H1 (cell line): ENCODE data around the gene HADHB. TPM values are rescaled to one million over a fixed set of nuclear protein-coding genes. Genes with fewer than 3 reads are reported as not detected.

Source experiments
- CTCF ChIA-PET: fragments of 300-600 bp; sonication (Branson Sonifier 250); formaldehyde crosslinking; loops from one replicate; lab custom pipeline; 2021; ENCODE audit not compliant: partially characterized antibody; lab: Charles Lee
- POLR2A ChIA-PET: fragments of 300-600 bp; sonication (Branson Sonifier 250); formaldehyde crosslinking; loops from one replicate; lab custom pipeline; 2021; ENCODE audit warnings: inconsistent platforms; ENCODE audit not compliant: partially characterized antibody; lab: Charles Lee
- DNase-seq, 2 experiments: peaks; one replicate each; pipeline versions ENCODE4 v3.0.0 to v3.0.0-alpha.2; 2010 to 2022; ENCODE audit warnings: low spot score in 2 of 2, low read depth in 1 of 2, mixed read lengths in 1 of 2
- FAIRE-seq: peaks from 2 replicates; lab custom pipeline; 2011; peaks lifted over from hg19 to GRCh38; lab: Jason Lieb, UNC
- H2AFZ ChIP-seq: 2 replicates; pipeline ENCODE4 v1.8.1; 2012; ENCODE audit warnings: low read length, inconsistent platforms
- H2AK5ac ChIP-seq: 2 replicates; pipeline ENCODE4 v1.6.1; 2013; ENCODE audit warnings: low read depth, low read length
- H2BK120ac ChIP-seq: replicated peaks from 2 replicates; pipeline ENCODE3; 2013; ENCODE audit warnings: low read depth, low read length, inconsistent platforms
- H2BK12ac ChIP-seq: 2 replicates; pipeline ENCODE4 v1.6.1; 2013; ENCODE audit warnings: low read depth, low read length
- H2BK15ac ChIP-seq: 2 replicates; pipeline ENCODE4 v1.6.1; 2013; ENCODE audit warnings: low read length
- H2BK20ac ChIP-seq: 2 replicates; pipeline ENCODE4 v1.6.1; 2013; ENCODE audit warnings: low read length
- H2BK5ac ChIP-seq: 2 replicates; pipeline ENCODE4 v1.6.1; 2013; ENCODE audit warnings: low read depth, low read length
- H3K14ac ChIP-seq: 2 replicates; pipeline ENCODE4 v1.6.1; 2013; ENCODE audit warnings: inconsistent platforms; ENCODE audit not compliant: insufficient read length
- H3K18ac ChIP-seq: 2 replicates; pipeline ENCODE4 v1.6.1; 2013; ENCODE audit warnings: low read length; ENCODE audit errors: extremely low read depth
- H3K23ac ChIP-seq: 2 replicates; pipeline ENCODE4 v1.6.1; 2013; ENCODE audit warnings: inconsistent platforms; ENCODE audit not compliant: insufficient read length
- H3K23me2 ChIP-seq: 2 replicates; pipeline ENCODE4 v1.6.1; 2013; ENCODE audit warnings: low read depth, low read length
- H3K27ac ChIP-seq: 2 replicates; pipeline ENCODE4 v1.6.1; 2011; ENCODE audit warnings: low read depth, low read length, inconsistent platforms
- H3K27me3 ChIP-seq, 4 experiments: replicated peaks in 1 of 4; 1 replicate in 1 of 4; 2 replicates in 3 of 4; pipeline versions ENCODE4 v1.6.1 to v1.8.1; 2011 to 2013; ENCODE audit warnings: low read length in 3 of 4, mild to moderate bottlenecking in 3 of 4, inconsistent platforms in 2 of 4, mixed read lengths in 2 of 4, moderate library complexity in 1 of 4; ENCODE audit not compliant: control insufficient read depth in 3 of 4, insufficient read depth in 3 of 4; ENCODE audit errors: extremely low read depth in 1 of 4
- H3K36me3 ChIP-seq, 4 experiments: 2 replicates each; pipeline versions ENCODE4 v1.6.1 to v1.8.1; 2011 to 2013; ENCODE audit warnings: mild to moderate bottlenecking in 4 of 4, low read length in 3 of 4, moderate library complexity in 2 of 4, control low read depth in 1 of 4, inconsistent platforms in 1 of 4; ENCODE audit not compliant: insufficient read depth in 4 of 4, control insufficient read depth in 2 of 4
- H3K4ac ChIP-seq: replicated peaks from 2 replicates; pipeline ENCODE3; 2013; ENCODE audit warnings: low read length, low read depth, mixed read lengths, inconsistent platforms; ENCODE audit not compliant: insufficient read length
- H3K4me1 ChIP-seq, 4 experiments: replicated peaks in 1 of 4; 1 replicate in 1 of 4; 2 replicates in 3 of 4; pipeline versions ENCODE4 v1.6.1 to v1.8.1; 2011 to 2013; ENCODE audit warnings: low read length in 3 of 4, inconsistent platforms in 2 of 4, mixed read lengths in 1 of 4; ENCODE audit not compliant: insufficient read depth in 4 of 4, control insufficient read depth in 3 of 4
- H3K4me2 ChIP-seq, 2 experiments: 2 replicates each; pipeline versions ENCODE4 v1.6.1 to v1.8.1; 2011 to 2013; ENCODE audit warnings: low read depth in 2 of 2, low read length in 2 of 2, control low read depth in 1 of 2, inconsistent platforms in 1 of 2, mild to moderate bottlenecking in 1 of 2; ENCODE audit not compliant: insufficient read depth in 1 of 2
- H3K4me3 ChIP-seq, 4 experiments: fragments of 200-600, 300-600 bp in 1 of 4; sonication (generic), shearing (Covaris generic), sonication (Bioruptor Twin) in 1 of 4; 2 replicates each; pipeline versions ENCODE4 v1.5.1 to v1.8.1; 2011 to 2016; ENCODE audit warnings: low read length in 4 of 4, low read depth in 3 of 4, control low read depth in 2 of 4, inconsistent platforms in 2 of 4, mild to moderate bottlenecking in 2 of 4, mixed read lengths in 1 of 4, moderate library complexity in 1 of 4; ENCODE audit not compliant: insufficient read depth in 2 of 4; ENCODE audit errors: extremely low read depth in 1 of 4
- H3K56ac ChIP-seq: replicated peaks from 2 replicates; pipeline ENCODE3; 2013; ENCODE audit warnings: low read depth, mild to moderate bottlenecking, mixed read lengths, low read length, inconsistent platforms; ENCODE audit not compliant: insufficient read length
- H3K79me1 ChIP-seq: 2 replicates; pipeline ENCODE4 v1.6.1; 2013; ENCODE audit warnings: low read depth, low read length, control low read depth
- H3K79me2 ChIP-seq, 2 experiments: 2 replicates each; pipeline versions ENCODE4 v1.6.1 to v1.8.1; 2012 to 2013; ENCODE audit warnings: low read length in 2 of 2, mild to moderate bottlenecking in 2 of 2, inconsistent platforms in 1 of 2; ENCODE audit not compliant: insufficient read depth in 2 of 2, control insufficient read depth in 1 of 2
- H3K9ac ChIP-seq, 4 experiments: replicated peaks in 1 of 4; 1 replicate in 1 of 4; 2 replicates in 3 of 4; pipeline versions ENCODE4 v1.6.1 to v1.8.1; 2011 to 2013; ENCODE audit warnings: low read depth in 3 of 4, low read length in 3 of 4, control low read depth in 2 of 4, mild to moderate bottlenecking in 2 of 4, moderate library complexity in 2 of 4, inconsistent platforms in 1 of 4; ENCODE audit errors: extremely low read depth in 1 of 4
- H3K9me3 ChIP-seq, 2 experiments: 2 replicates each; pipeline versions ENCODE4 v1.6.1 to v1.8.1; 2012 to 2013; ENCODE audit warnings: mild to moderate bottlenecking in 2 of 2, moderate library complexity in 2 of 2, control low read depth in 1 of 2, inconsistent platforms in 1 of 2, low read depth in 1 of 2, low read length in 1 of 2, mixed read lengths in 1 of 2; ENCODE audit not compliant: insufficient read depth in 2 of 2
- H4K20me1 ChIP-seq, 2 experiments: replicated peaks in 1 of 2; 2 replicates each; pipeline versions ENCODE3 to v1.8.1; 2011 to 2013; ENCODE audit warnings: inconsistent platforms in 2 of 2, low read length in 2 of 2, mild to moderate bottlenecking in 1 of 2; ENCODE audit not compliant: insufficient read depth in 2 of 2, control insufficient read depth in 1 of 2
- H4K5ac ChIP-seq: 2 replicates; pipeline ENCODE4 v1.6.1; 2013; ENCODE audit warnings: low read length, low read depth, mixed read lengths, inconsistent platforms; ENCODE audit not compliant: insufficient read length
- H4K8ac ChIP-seq: 2 replicates; pipeline ENCODE4 v1.8.0; 2013; ENCODE audit warnings: mild to moderate bottlenecking, moderate library complexity, low read length, inconsistent platforms; ENCODE audit not compliant: insufficient read depth; ENCODE audit errors: extremely low read depth
- H4K91ac ChIP-seq: replicated peaks from 2 replicates; pipeline ENCODE3; 2013; ENCODE audit warnings: low read length, mixed read lengths, inconsistent platforms; ENCODE audit not compliant: insufficient read length
- EZH2 ChIP-seq: fragments of 200-600 bp; sonication (generic); IDR thresholded peaks from 2 replicates; pipeline ENCODE4 v1.7.1; 2012; ENCODE audit warnings: low read depth, mild to moderate bottlenecking, moderate library complexity, low read length, inconsistent platforms; ENCODE audit not compliant: severe bottlenecking
- JUN ChIP-seq: IDR thresholded peaks from 2 replicates; pipeline ENCODE4 v1.6.1; 2011; ENCODE audit warnings: low read depth, mild to moderate bottlenecking, improper control_type of control experiment, low read length
- RFX5 ChIP-seq: IDR thresholded peaks from 2 replicates; pipeline ENCODE4 v1.6.1; 2011; ENCODE audit warnings: low read depth, low read length, improper control_type of control experiment, borderline replicate concordance
- SP1 ChIP-seq: IDR thresholded peaks from 2 replicates; pipeline ENCODE4 v1.6.1; 2011; ENCODE audit warnings: low read depth, low read length
- TAF7 ChIP-seq: optimal IDR thresholded peaks from 2 replicates; pipeline ENCODE3; 2011; ENCODE audit warnings: low read depth, mild to moderate bottlenecking, inconsistent platforms, low read length, moderate library complexity, borderline replicate concordance
- TBP ChIP-seq: IDR thresholded peaks from 2 replicates; pipeline ENCODE4 v1.6.1; 2011; ENCODE audit warnings: low read depth, low read length, improper control_type of control experiment
- WGBS, 2 experiments: shearing (Covaris generic) in 1 of 2; methylation state at CpG; one replicate each; pipeline versions ENCODE4 v1.1.6 to v1.1.7; 2013 to 2015; ENCODE audit warnings: low lambda C conversion rate in 2 of 2, mixed read lengths in 2 of 2, inconsistent platforms in 1 of 2, low coverage in 1 of 2, missing lambda C conversion rate in 1 of 2; ENCODE audit not compliant: insufficient replicate concordance in 2 of 2, insufficient coverage in 1 of 2, insufficient read length in 1 of 2; ENCODE audit errors: extremely low coverage in 1 of 2, missing lambda C conversion rate in 1 of 2; 5-methylcytosine and 5-hydroxymethylcytosine counted together
- polyA plus RNA-seq, 7 experiments: library from polyadenylated mRNA; depleted of rRNA in 3 of 7; stranded (reverse) in 5 of 7; unstranded in 2 of 7; fragments of >200 nt in 5 of 7; fragments of 200-250 nt in 2 of 7; gene quantifications; 1 replicate in 5 of 7; 2 replicates in 1 of 7; 4 replicates in 1 of 7; pipeline versions ENCODE4 v1.2.1 to v1.2.3, GENCODE V29; 2011 to 2013; ENCODE audit warnings: missing spikeins in 2 of 7, mixed read lengths in 2 of 7
- total RNA-seq: library from RNA; stranded (reverse); fragmentation: NEBNext Ultra II Directional; extraction: Animal tissue kit (Norgen Biotek cat#: 25700); gene quantifications from 2 replicates; pipeline ENCODE4 v1.2.1, GENCODE V29; 2021

HADHB gene
- total and polyA plus RNA-seq, 2 of the 8 experiments (the other 6 are each of a cell fraction or from before 2014, with no cell fraction given): 47.7 to 52.3 TPM

- Histone ChIP-seq H4K5ac (no peak overlapping the region), H3K27me3 (no peaks in the 10 kb centered on the region), H2BK15ac (no peak overlapping the region), H4K20me1 (peaks cover 0 to 3% of the 10 kb centered on the region in 2 experiments), H2BK5ac (no peak overlapping the region), H3K79me2 (peaks cover 2 to 65% of the 10 kb centered on the region in 2 experiments; a peak in 3 of 4 replicates), H3K4ac (no peak overlapping the region), H4K8ac (no peak overlapping the region), H3K18ac (no peak overlapping the region), H2BK120ac (no peak overlapping the region), H3K79me1 (peaks cover 2% of the 10 kb centered on the region; the same call in 1 of the 2 replicates), H3K9me3 (no peaks in the 10 kb centered on the region), H2AFZ (no peak overlapping the region), H4K91ac (no peak overlapping the region), H2BK12ac (no peak overlapping the region), H3K23me2 (peaks cover 7% of the 10 kb centered on the region), H3K14ac (no peak overlapping the region), H3K4me3 (no peak overlapping the region), H2BK20ac (no peak overlapping the region), H3K23ac (no peak overlapping the region), H3K9ac (no peak overlapping the region), H3K36me3 (no peaks in the 10 kb centered on the region), H2AK5ac (no peak overlapping the region), H3K4me2 (no peak overlapping the region), H3K27ac (no peak overlapping the region), H3K56ac (no peak overlapping the region), H3K4me1 (peaks cover 0 to 6% (median 0%) of the 10 kb centered on the region in 4 experiments; a peak in 2 of 7 replicates)
- TF ChIP-seq SP1 (no peak), JUN (no peak), EZH2 (no peak), TAF7 (no peak), RFX5 (no peak), TBP (no peak)
- WGBS, 2 experiments: 97% methylated on average over 2 of the region's 2 CpGs; no CpG with 5 or more reads in 1 of the 2 experiments
- DNase-seq (no peak), FAIRE-seq (no peak)
- ChIA-PET CTCF (interaction anchor here (0.5 kb wide), 1 partner anchor 18 kb away, joined by 3 read pairs; no protein-coding TSS in a partner anchor), POLR2A (no interaction called here)
Observed at GRCh38 chr2:26249625-26250024, 4.9 kb downstream of the HADHB start.
